Measurements from ENCODE around the gene ZNF444.

DNA sequence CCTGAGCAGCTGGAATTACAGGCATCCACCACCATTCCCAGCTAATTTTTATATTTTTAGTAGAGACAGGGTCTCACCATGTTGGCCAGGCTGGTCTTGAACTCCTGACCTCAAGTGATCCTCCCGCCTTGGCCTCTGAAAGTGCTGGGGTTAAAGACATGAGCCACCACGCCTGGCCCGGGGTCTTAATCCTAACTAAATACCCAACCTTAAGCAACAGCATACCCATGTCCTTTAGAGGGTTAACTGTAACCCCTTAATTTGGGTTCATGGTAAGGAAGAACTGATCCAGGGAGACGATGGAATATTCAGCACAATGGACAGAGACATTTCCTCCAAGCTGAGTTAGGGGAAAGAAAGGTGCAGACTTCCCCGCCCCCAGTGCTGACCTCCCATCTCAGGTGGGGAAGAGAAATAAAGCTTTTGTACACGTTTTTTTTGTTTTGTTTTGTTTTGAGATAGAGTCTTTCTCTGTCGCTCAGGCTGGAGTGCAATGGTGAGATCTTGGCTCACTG is 26.0 kb downstream of the ZNF444 start:
- TF ChIP-seq, protein P1, sequence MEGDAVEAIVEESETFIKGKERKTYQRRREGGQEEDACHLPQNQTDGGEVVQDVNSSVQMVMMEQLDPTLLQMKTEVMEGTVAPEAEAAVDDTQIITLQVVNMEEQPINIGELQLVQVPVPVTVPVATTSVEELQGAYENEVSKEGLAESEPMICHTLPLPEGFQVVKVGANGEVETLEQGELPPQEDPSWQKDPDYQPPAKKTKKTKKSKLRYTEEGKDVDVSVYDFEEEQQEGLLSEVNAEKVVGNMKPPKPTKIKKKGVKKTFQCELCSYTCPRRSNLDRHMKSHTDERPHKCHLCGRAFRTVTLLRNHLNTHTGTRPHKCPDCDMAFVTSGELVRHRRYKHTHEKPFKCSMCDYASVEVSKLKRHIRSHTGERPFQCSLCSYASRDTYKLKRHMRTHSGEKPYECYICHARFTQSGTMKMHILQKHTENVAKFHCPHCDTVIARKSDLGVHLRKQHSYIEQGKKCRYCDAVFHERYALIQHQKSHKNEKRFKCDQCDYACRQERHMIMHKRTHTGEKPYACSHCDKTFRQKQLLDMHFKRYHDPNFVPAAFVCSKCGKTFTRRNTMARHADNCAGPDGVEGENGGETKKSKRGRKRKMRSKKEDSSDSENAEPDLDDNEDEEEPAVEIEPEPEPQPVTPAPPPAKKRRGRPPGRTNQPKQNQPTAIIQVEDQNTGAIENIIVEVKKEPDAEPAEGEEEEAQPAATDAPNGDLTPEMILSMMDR (IDR thresholded peaks at IDR 0.05): no peak
- TF ChIP-seq EZH2 (IDR thresholded peaks at IDR 0.05; ENCODE audit: borderline replicate concordance, insufficient read depth, low read depth, low read length, poor library complexity, severe bottlenecking): no peak
